Measurements from ENCODE around the gene TMEM139.

DNA sequence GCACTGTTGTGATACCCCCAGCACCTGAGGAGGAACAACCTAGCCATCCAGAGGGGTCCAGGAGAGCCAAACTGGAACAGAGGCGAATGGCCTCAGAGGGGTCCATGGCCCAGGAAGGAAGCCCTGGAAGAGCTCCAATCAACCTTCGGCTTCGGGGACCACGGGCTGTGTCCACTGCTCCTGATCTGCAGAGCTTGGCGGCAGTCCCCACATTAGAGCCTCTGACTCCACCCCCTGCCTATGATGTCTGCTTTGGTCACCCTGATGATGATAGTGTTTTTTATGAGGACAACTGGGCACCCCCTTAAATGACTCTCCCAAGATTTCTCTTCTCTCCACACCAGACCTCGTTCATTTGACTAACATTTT is 1.7 kb downstream of the TMEM139 start:
- TF ChIP-seq, protein P1, sequence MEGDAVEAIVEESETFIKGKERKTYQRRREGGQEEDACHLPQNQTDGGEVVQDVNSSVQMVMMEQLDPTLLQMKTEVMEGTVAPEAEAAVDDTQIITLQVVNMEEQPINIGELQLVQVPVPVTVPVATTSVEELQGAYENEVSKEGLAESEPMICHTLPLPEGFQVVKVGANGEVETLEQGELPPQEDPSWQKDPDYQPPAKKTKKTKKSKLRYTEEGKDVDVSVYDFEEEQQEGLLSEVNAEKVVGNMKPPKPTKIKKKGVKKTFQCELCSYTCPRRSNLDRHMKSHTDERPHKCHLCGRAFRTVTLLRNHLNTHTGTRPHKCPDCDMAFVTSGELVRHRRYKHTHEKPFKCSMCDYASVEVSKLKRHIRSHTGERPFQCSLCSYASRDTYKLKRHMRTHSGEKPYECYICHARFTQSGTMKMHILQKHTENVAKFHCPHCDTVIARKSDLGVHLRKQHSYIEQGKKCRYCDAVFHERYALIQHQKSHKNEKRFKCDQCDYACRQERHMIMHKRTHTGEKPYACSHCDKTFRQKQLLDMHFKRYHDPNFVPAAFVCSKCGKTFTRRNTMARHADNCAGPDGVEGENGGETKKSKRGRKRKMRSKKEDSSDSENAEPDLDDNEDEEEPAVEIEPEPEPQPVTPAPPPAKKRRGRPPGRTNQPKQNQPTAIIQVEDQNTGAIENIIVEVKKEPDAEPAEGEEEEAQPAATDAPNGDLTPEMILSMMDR (IDR thresholded peaks at IDR 0.05; ENCODE audit: low read depth, low read length) = no peak
- TF ChIP-seq EZH2phosphoT487 (IDR thresholded peaks at IDR 0.05; ENCODE audit: low read depth) = no peak

Data from OCI-LY3 (cell line).